ENCODE data around the gene C16orf82.

DNA sequence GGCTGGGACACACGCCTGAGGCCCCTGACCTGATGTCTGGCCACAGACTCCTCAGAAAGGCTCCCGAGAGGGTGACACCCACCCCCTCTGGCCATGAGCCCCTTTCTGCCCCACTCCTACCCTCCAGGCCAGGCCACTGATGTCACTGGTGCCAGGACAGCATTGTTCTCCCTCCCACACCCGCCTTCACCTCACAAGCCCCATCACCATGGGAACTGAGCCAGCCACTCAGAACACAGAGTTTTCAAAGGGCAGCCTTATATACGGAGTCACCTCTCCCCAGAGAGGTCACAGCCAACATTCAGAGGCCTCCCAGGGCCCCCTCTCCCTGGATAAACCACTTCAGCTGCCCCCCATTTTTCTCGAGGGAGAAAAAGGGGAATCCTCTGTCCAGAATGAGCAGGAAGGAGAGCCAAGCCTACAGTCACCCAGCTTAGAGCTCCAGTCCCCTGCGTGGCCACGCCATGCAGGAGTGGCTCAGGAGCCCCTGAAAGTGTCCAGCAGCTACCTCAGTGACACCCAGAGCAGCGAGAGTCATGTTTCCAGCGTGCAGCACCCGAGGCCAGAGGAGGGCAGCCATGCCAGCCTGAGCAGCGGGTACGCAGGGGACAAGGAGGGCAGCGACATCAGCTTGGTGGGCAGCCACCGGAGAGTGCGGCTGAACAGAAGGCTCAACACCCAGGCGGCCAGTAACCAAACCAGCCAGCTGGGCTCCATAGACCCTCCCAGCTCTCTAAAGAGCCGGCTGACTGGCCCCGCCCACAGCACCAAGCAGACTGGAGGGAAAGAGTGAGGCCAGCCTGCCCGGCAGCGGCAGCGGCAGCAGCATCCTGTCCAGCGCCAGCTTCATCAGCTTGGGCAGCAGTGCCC, at the start of gene C16orf82:
- TF ChIP-seq, protein P1, sequence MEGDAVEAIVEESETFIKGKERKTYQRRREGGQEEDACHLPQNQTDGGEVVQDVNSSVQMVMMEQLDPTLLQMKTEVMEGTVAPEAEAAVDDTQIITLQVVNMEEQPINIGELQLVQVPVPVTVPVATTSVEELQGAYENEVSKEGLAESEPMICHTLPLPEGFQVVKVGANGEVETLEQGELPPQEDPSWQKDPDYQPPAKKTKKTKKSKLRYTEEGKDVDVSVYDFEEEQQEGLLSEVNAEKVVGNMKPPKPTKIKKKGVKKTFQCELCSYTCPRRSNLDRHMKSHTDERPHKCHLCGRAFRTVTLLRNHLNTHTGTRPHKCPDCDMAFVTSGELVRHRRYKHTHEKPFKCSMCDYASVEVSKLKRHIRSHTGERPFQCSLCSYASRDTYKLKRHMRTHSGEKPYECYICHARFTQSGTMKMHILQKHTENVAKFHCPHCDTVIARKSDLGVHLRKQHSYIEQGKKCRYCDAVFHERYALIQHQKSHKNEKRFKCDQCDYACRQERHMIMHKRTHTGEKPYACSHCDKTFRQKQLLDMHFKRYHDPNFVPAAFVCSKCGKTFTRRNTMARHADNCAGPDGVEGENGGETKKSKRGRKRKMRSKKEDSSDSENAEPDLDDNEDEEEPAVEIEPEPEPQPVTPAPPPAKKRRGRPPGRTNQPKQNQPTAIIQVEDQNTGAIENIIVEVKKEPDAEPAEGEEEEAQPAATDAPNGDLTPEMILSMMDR (IDR thresholded peaks at IDR 0.05), result no peak
- no peak for TF ChIP-seq POLR2A (IDR thresholded peaks at IDR 0.05)

Measured in lower leg skin (tissue), 3 donors.